ENCODE data around the gene DNM2. TPM values are rescaled to one million over a fixed set of nuclear protein-coding genes. Genes with fewer than 3 reads are reported as not detected.
A peak's percentile ranks its signal among the peaks of the same experiment; 100 is the strongest.

DNM2 gene
- total RNA-seq, 1 donor from 2014 or later, result 280 TPM

DNA sequence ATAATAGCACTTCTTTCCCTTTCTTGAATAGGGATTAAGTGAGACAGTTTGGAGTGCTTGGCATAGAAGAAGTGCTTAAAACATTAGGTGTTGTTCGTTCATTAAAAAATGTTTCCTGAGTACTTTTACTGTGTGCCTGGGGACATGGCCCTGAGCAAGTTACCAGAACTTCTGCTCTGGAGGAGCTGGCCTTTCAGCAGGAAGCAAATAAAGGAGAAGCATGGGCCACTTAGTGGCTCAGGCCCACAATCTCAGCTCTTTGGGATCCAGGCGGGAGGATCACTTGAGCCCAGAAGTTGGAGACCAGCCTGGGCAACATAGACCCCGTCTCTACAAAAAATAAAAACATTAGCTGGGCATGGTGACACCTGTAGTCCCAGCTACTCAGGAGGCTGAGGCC, 5.7 kb downstream of the DNM2 start:
- Histone ChIP-seq H3K27me3 (no peaks in the 10 kb centered on the region), H3K9me3 (no peaks in the 10 kb centered on the region), H3K27ac (peak overlapping the region; percentile 36), H3K4me3 (no peak overlapping the region), H3K4me1 (peaks cover 58% of the 10 kb centered on the region), H3K36me3 (peaks cover 5% of the 10 kb centered on the region)
- intact Hi-C loops (cut with DNase I), result no loop called here
- TF ChIP-seq, protein P1, sequence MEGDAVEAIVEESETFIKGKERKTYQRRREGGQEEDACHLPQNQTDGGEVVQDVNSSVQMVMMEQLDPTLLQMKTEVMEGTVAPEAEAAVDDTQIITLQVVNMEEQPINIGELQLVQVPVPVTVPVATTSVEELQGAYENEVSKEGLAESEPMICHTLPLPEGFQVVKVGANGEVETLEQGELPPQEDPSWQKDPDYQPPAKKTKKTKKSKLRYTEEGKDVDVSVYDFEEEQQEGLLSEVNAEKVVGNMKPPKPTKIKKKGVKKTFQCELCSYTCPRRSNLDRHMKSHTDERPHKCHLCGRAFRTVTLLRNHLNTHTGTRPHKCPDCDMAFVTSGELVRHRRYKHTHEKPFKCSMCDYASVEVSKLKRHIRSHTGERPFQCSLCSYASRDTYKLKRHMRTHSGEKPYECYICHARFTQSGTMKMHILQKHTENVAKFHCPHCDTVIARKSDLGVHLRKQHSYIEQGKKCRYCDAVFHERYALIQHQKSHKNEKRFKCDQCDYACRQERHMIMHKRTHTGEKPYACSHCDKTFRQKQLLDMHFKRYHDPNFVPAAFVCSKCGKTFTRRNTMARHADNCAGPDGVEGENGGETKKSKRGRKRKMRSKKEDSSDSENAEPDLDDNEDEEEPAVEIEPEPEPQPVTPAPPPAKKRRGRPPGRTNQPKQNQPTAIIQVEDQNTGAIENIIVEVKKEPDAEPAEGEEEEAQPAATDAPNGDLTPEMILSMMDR (IDR thresholded peaks at IDR 0.05), result no peak
- peak; percentile 31 for ATAC-seq
- no peak for DNase-seq

DNA sequence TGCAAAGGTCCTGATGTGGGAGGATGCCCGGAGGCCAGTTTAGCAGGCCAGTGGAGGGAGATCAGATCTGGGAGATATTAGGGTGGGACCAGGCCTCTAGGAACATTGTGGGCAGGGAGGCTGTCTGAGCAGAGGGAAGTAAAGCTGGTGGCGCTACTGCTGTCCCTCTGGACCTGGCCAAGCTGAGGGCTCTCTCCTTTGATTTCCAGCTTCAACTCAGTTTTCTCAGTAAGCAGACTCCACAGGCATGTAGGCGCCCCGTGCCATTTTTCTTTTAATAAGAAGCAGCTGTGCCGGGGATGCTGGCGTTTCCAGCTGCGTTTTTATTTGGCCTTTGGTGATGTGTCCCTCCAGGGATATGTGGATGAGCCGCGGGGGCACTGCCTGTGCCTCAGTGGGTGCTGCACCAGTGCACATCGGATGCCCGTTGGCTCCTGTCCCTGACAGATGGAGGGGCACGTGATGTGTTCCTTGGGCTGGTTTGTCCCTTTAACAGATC, 6.7 kb downstream of the DNM2 start:
- Histone ChIP-seq H3K27ac (no peak overlapping the region), H3K36me3 (peaks cover 6% of the 10 kb centered on the region), H3K4me3 (no peak overlapping the region), H3K27me3 (no peaks in the 10 kb centered on the region), H3K9me3 (no peaks in the 10 kb centered on the region), H3K4me1 (peaks cover 56% of the 10 kb centered on the region)
- intact Hi-C loops (cut with DNase I), result no loop called here
- peak; percentile 69 for ATAC-seq
- no peak for DNase-seq
- TF ChIP-seq, protein P1 (IDR thresholded peaks at IDR 0.05), result no peak

- Histone ChIP-seq H3K4me3 (no peak overlapping the region), H3K27me3 (no peaks in the 10 kb centered on the region), H3K27ac (no peak overlapping the region), H3K9me3 (no peaks in the 10 kb centered on the region), H3K36me3 (peaks cover 10% of the 10 kb centered on the region), H3K4me1 (peaks cover 55% of the 10 kb centered on the region)
- intact Hi-C loops (cut with DNase I), result no loop called here
- TF ChIP-seq, protein P1 (IDR thresholded peaks at IDR 0.05), result no peak
- no peak for DNase-seq
- no peak for ATAC-seq
These were observed 7.5 kb downstream of the DNM2 start for GRCh38 chr19:10725415-10725814.

- Histone ChIP-seq H3K4me3 (no peak overlapping the region), H3K9me3 (no peaks in the 10 kb centered on the region), H3K36me3 (peaks cover 4% of the 10 kb centered on the region), H3K27ac (peak overlapping the region; percentile 42), H3K4me1 (peaks cover 55% of the 10 kb centered on the region), H3K27me3 (no peaks in the 10 kb centered on the region)
- TF ChIP-seq, protein P1 (IDR thresholded peaks at IDR 0.05), result no peak
- intact Hi-C loops (cut with DNase I), result no loop called here
- ATAC-seq (no peak), DNase-seq (no peak)
These were observed 8.4 kb downstream of the DNM2 start for GRCh38 chr19:10726268-10726667.

DNA sequence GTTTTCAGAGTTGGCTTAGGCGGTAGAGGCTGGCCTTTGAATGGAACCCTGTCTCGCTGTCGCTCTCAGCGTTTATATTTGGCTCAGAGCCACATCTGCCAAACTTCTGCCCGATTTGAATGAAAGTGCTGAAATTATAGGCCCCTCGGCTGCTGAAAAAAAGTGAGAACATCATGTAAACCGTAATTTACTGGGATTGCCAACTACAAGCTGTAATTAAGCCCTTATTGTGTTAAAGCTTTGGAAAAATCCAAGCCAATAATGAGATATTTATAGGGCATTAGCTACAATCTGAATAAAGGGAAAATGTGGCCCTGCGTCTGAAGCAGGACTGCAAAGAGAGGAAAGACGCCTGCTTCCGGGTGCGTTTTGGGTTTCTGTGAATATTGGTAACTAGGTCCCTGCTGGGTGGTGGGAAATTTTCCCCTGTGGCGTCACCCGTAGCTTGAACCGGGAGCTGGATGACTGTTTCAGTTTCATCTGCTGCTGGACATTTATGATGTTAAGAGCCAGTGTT, 9.9 kb downstream of the DNM2 start:
- Histone ChIP-seq H3K27me3 (no peaks in the 10 kb centered on the region), H3K4me3 (no peak overlapping the region), H3K27ac (peak overlapping the region; percentile 42), H3K4me1 (peaks cover 52% of the 10 kb centered on the region), H3K36me3 (peaks cover 4% of the 10 kb centered on the region), H3K9me3 (no peaks in the 10 kb centered on the region)
- ATAC-seq (no peak), DNase-seq (no peak)
- TF ChIP-seq, protein P1 (IDR thresholded peaks at IDR 0.05), result no peak
- intact Hi-C loops (cut with DNase I), result no loop called here

- TF ChIP-seq, protein P1 (IDR thresholded peaks at IDR 0.05), result no peak
- Histone ChIP-seq H3K9me3 (no peaks in the 10 kb centered on the region), H3K27ac (peak overlapping the region; percentile 51), H3K4me3 (no peak overlapping the region), H3K4me1 (peaks cover 48% of the 10 kb centered on the region), H3K36me3 (peaks cover 4% of the 10 kb centered on the region), H3K27me3 (no peaks in the 10 kb centered on the region)
- no peak for DNase-seq
- intact Hi-C loops (cut with DNase I), result no loop called here
- peak; percentile 37 for ATAC-seq
These were observed 11.5 kb downstream of the DNM2 start for GRCh38 chr19:10729411-10729810.
